Measurements from ENCODE around the gene CHCHD6.

- TF ChIP-seq CTCF (IDR thresholded peaks at IDR 0.05) (no peak), POLR2A (IDR thresholded peaks at IDR 0.05) (no peak)
Measured at GRCh38 chr3:126939733-126940132, 235.7 kb downstream of the CHCHD6 start.
